ENCODE measurements around the gene BRD4. TPM values are rescaled to one million over a fixed set of nuclear protein-coding genes. Genes with fewer than 3 reads are reported as not detected.

Gene BRD4
- total RNA-seq, 1 donor from 2014 or later: 108 TPM

GRCh38 chr19:15223649-15224361, 108.5 kb downstream of the BRD4 start:
- H3K9me3 Mint-ChIP-seq: no peaks in the 10 kb centered on the region
- H3K4me3 Mint-ChIP-seq (ENCODE audit: low read depth): peak overlapping the region; percentile 75
- no peak overlapping the region for H3K27ac Mint-ChIP-seq
- H3K4me1 Mint-ChIP-seq (ENCODE audit: low read depth): peaks cover 9% of the 10 kb centered on the region
- DNase-seq (ENCODE audit: low spot score): no peak
- H3K36me3 Mint-ChIP-seq (ENCODE audit: low read depth): no peaks in the 10 kb centered on the region
- intact Hi-C loops (cut with micrococcal nuclease): no loop called here
- peaks cover 20% of the 10 kb centered on the region for H3K27me3 Mint-ChIP-seq (ENCODE audit: low read depth)

- H3K4me1 Mint-ChIP-seq (ENCODE audit: low read depth): peaks cover 9% of the 10 kb centered on the region
- H3K27me3 Mint-ChIP-seq (ENCODE audit: low read depth): peaks cover 20% of the 10 kb centered on the region
- intact Hi-C loops (cut with micrococcal nuclease): no loop called here
- no peaks in the 10 kb centered on the region for H3K9me3 Mint-ChIP-seq
- peak overlapping the region; percentile 75 for H3K4me3 Mint-ChIP-seq (ENCODE audit: low read depth)
- peak; percentile 80 for DNase-seq (ENCODE audit: low spot score)
- H3K36me3 Mint-ChIP-seq (ENCODE audit: low read depth): no peaks in the 10 kb centered on the region
- H3K27ac Mint-ChIP-seq: no peak overlapping the region
These were observed 109.3 kb downstream of the BRD4 start for GRCh38 chr19:15222738-15223648.

- Mint-ChIP-seq H3K4me1 (ENCODE audit: low read depth) (peaks cover 9% of the 10 kb centered on the region), H3K27me3 (ENCODE audit: low read depth) (peaks cover 20% of the 10 kb centered on the region), H3K9me3 (no peaks in the 10 kb centered on the region), H3K36me3 (ENCODE audit: low read depth) (no peaks in the 10 kb centered on the region), H3K27ac (no peak overlapping the region), H3K4me3 (ENCODE audit: low read depth) (no peak overlapping the region)
- intact Hi-C loops (cut with micrococcal nuclease): no loop called here
- DNase-seq (ENCODE audit: low spot score): no peak
These were observed 111.5 kb downstream of the BRD4 start for GRCh38 chr19:15220833-15221232.

GRCh38 chr19:15218501-15218900, 113.8 kb downstream of the BRD4 start:
- Mint-ChIP-seq H3K27me3 (ENCODE audit: low read depth) (peaks cover 14% of the 10 kb centered on the region), H3K4me3 (ENCODE audit: low read depth) (no peak overlapping the region), H3K4me1 (ENCODE audit: low read depth) (peaks cover 8% of the 10 kb centered on the region), H3K27ac (no peak overlapping the region), H3K36me3 (ENCODE audit: low read depth) (no peaks in the 10 kb centered on the region), H3K9me3 (no peaks in the 10 kb centered on the region)
- intact Hi-C loops (cut with micrococcal nuclease): no loop called here
- no peak for DNase-seq (ENCODE audit: low spot score)

- intact Hi-C loops (cut with micrococcal nuclease): no loop called here
- no peak overlapping the region for H3K27ac Mint-ChIP-seq
These were observed 116.0 kb downstream of the BRD4 start for GRCh38 chr19:15216363-15216762.

GRCh38 chr19:15213715-15214381, 118.5 kb downstream of the BRD4 start:
- Mint-ChIP-seq H3K36me3 (ENCODE audit: low read depth) (no peaks in the 10 kb centered on the region), H3K27ac (no peak overlapping the region), H3K9me3 (no peaks in the 10 kb centered on the region), H3K27me3 (ENCODE audit: low read depth) (no peaks in the 10 kb centered on the region), H3K4me1 (ENCODE audit: low read depth) (no peaks in the 10 kb centered on the region), H3K4me3 (ENCODE audit: low read depth) (no peak overlapping the region)
- DNase-seq (ENCODE audit: low spot score): no peak
- intact Hi-C loops (cut with micrococcal nuclease): no loop called here

More at GRCh38 chr19:15216363-15216762, 116.0 kb downstream of the BRD4 start:
- no peaks in the 10 kb centered on the region for H3K36me3 Mint-ChIP-seq (ENCODE audit: low read depth)
- H3K4me3 Mint-ChIP-seq (ENCODE audit: low read depth): no peak overlapping the region
- no peaks in the 10 kb centered on the region for H3K4me1 Mint-ChIP-seq (ENCODE audit: low read depth)
- DNase-seq (ENCODE audit: low spot score): no peak
- H3K9me3 Mint-ChIP-seq: no peaks in the 10 kb centered on the region
- peaks cover 4% of the 10 kb centered on the region for H3K27me3 Mint-ChIP-seq (ENCODE audit: low read depth)

- DNase-seq (ENCODE audit: low spot score): no peak
- Mint-ChIP-seq H3K9me3 (no peaks in the 10 kb centered on the region), H3K36me3 (ENCODE audit: low read depth) (no peaks in the 10 kb centered on the region), H3K27ac (no peak overlapping the region), H3K27me3 (ENCODE audit: low read depth) (no peaks in the 10 kb centered on the region), H3K4me3 (ENCODE audit: low read depth) (no peak overlapping the region), H3K4me1 (ENCODE audit: low read depth) (no peaks in the 10 kb centered on the region)
- intact Hi-C loops (cut with micrococcal nuclease): no loop called here
These were observed 119.6 kb downstream of the BRD4 start for GRCh38 chr19:15212711-15213110.

- Mint-ChIP-seq H3K4me3 (ENCODE audit: low read depth) (no peak overlapping the region), H3K27me3 (ENCODE audit: low read depth) (no peaks in the 10 kb centered on the region), H3K4me1 (ENCODE audit: low read depth) (no peaks in the 10 kb centered on the region), H3K9me3 (no peaks in the 10 kb centered on the region), H3K27ac (no peak overlapping the region), H3K36me3 (ENCODE audit: low read depth) (no peaks in the 10 kb centered on the region)
- DNase-seq (ENCODE audit: low spot score): no peak
- intact Hi-C loops (cut with micrococcal nuclease): no loop called here
These were observed 122.0 kb downstream of the BRD4 start for GRCh38 chr19:15210323-15210781.

GRCh38 chr19:15201374-15202023, 130.8 kb downstream of the BRD4 start:
- Mint-ChIP-seq H3K36me3 (ENCODE audit: low read depth) (no peaks in the 10 kb centered on the region), H3K4me1 (ENCODE audit: low read depth) (peaks cover 5% of the 10 kb centered on the region), H3K9me3 (no peaks in the 10 kb centered on the region), H3K27ac (no peak overlapping the region), H3K27me3 (ENCODE audit: low read depth) (peaks cover 39% of the 10 kb centered on the region), H3K4me3 (ENCODE audit: low read depth) (no peak overlapping the region)
- intact Hi-C loops (cut with micrococcal nuclease): no loop called here
- no peak for DNase-seq (ENCODE audit: low spot score)

- Mint-ChIP-seq H3K36me3 (ENCODE audit: low read depth) (no peaks in the 10 kb centered on the region), H3K27me3 (ENCODE audit: low read depth) (peaks cover 43% of the 10 kb centered on the region), H3K9me3 (no peaks in the 10 kb centered on the region), H3K27ac (no peak within 1 kb of the TSS), H3K4me3 (ENCODE audit: low read depth) (no peak within 1 kb of the TSS), H3K4me1 (ENCODE audit: low read depth) (peaks cover 5% of the 10 kb centered on the region)
- no peak for DNase-seq (ENCODE audit: low spot score)
- intact Hi-C loops (cut with micrococcal nuclease): no loop called here
These were observed 131.6 kb downstream of the BRD4 start, which contains the start of gene NOTCH3 for GRCh38 chr19:15200553-15201364. Gene NOTCH3 (minus strand): TSS chr19:15200995. CDS start chr19:15200905, 90 bp downstream.

- DNase-seq (ENCODE audit: low spot score): no peak
- Mint-ChIP-seq H3K27ac (no peak overlapping the region), H3K4me3 (ENCODE audit: low read depth) (no peak overlapping the region), H3K27me3 (ENCODE audit: low read depth) (peaks cover 46% of the 10 kb centered on the region), H3K36me3 (ENCODE audit: low read depth) (no peaks in the 10 kb centered on the region), H3K4me1 (ENCODE audit: low read depth) (peaks cover 5% of the 10 kb centered on the region), H3K9me3 (no peaks in the 10 kb centered on the region)
- intact Hi-C loops (cut with micrococcal nuclease): no loop called here
These were observed 132.4 kb downstream of the BRD4 start for GRCh38 chr19:15199661-15200552.
